MCF 10A (cell line): Measurements from ENCODE around the gene SLC5A11. TPM values are rescaled to one million over a fixed set of nuclear protein-coding genes. Genes with fewer than 3 reads are reported as not detected.

ENCODE experiments used
- BruUV-seq: library from RNA; stranded (reverse); fragments of 400-500 nt; replicated peaks from 2 replicates; lab custom pipeline; 2021; lab: Mats Ljungman, UMichigan
- CTCF ChIA-PET: fragments of 300-600 bp; sonication (Branson Sonifier 250); formaldehyde crosslinking; extraction: SDS; loops from one replicate; lab custom pipeline; 2021; ENCODE audit warnings: antibody characterized with exemption, inconsistent platforms; lab: Yijun Ruan, JAX
- POLR2A ChIA-PET: fragments of 300-600, 350-650 bp; sonication (Branson Sonifier 250); formaldehyde crosslinking; extraction: SDS; loops from one replicate; lab custom pipeline; 2020; ENCODE audit warnings: antibody characterized with exemption, inconsistent platforms; lab: Yijun Ruan, JAX
- DNase-seq: peaks from one replicate; pipeline ENCODE4 v3.0.0-alpha.2; 2018; ENCODE audit not compliant: unreplicated experiment
- H3K27ac Mint-ChIP-seq: one replicate; pipeline ENCODE4 v1.8.0; 2022; ENCODE audit warnings: mild to moderate bottlenecking, low read depth, mixed read lengths; ENCODE audit not compliant: unreplicated experiment
- H3K27me3 Mint-ChIP-seq: one replicate; pipeline ENCODE4 v1.8.0; 2022; ENCODE audit warnings: mixed read lengths; ENCODE audit not compliant: insufficient read depth, unreplicated experiment
- H3K36me3 Mint-ChIP-seq: one replicate; pipeline ENCODE4 v1.8.0; 2022; ENCODE audit warnings: mild to moderate bottlenecking, moderate library complexity, mixed read lengths; ENCODE audit not compliant: insufficient read depth, unreplicated experiment
- H3K4me1 Mint-ChIP-seq: one replicate; pipeline ENCODE4 v1.8.0; 2022; ENCODE audit warnings: mixed read lengths; ENCODE audit not compliant: insufficient read depth, unreplicated experiment
- H3K4me3 Mint-ChIP-seq: one replicate; pipeline ENCODE4 v1.8.0; 2022; ENCODE audit warnings: mild to moderate bottlenecking, moderate library complexity, mixed read lengths; ENCODE audit not compliant: unreplicated experiment
- H3K9me3 Mint-ChIP-seq: one replicate; pipeline ENCODE4 v1.8.0; 2022; ENCODE audit warnings: mixed read lengths; ENCODE audit not compliant: unreplicated experiment
- intact Hi-C: fragments of 100-400 bp; cut with micrococcal nuclease; formaldehyde crosslinking; loops from 2 replicates; pipeline ENCODE4 v1.14.1; 2022
- total RNA-seq: library from RNA; stranded (reverse); gene quantifications from 2 replicates; pipeline ENCODE4 v1.2.3, GENCODE V29; 2022
- TF ChIP-seq, protein P1 (sequence below): fragments of 200-600 bp; IDR thresholded peaks from one replicate; pipeline ENCODE4 v1.8.0; 2022; ENCODE audit warnings: antibody characterized with exemption, mild to moderate bottlenecking; ENCODE audit not compliant: unreplicated experiment

SLC5A11 gene
- total RNA-seq, 1 experiment from 2014 or later: not detected

DNA sequence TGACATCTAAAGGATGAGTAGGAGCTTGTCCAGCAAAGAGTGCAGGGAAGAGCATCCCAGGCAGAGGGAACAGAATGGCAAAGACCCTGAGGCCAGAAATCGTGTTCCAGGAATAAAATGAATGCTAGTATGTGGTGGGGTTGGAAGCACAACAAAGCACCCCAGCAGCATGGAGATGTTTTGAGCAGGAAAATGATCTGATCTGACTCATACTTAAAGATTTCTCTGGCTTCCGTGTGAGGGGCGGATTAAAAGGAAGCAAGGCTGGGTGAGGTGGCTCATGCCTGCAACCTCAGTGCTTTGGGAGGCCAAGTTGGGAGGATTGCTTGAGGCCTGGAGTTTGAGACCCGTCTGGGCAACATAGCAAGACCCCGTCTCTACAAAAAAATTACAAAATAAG is 2.3 kb downstream of the SLC5A11 start:
- intact Hi-C loops: no loop called here
- Mint-ChIP-seq H3K4me1 (peaks cover 21% of the 10 kb centered on the region), H3K27ac (no peak overlapping the region), H3K36me3 (no peaks in the 10 kb centered on the region), H3K9me3 (no peaks in the 10 kb centered on the region), H3K4me3 (no peak overlapping the region), H3K27me3 (peaks cover 12% of the 10 kb centered on the region)
- TF ChIP-seq, protein P1, sequence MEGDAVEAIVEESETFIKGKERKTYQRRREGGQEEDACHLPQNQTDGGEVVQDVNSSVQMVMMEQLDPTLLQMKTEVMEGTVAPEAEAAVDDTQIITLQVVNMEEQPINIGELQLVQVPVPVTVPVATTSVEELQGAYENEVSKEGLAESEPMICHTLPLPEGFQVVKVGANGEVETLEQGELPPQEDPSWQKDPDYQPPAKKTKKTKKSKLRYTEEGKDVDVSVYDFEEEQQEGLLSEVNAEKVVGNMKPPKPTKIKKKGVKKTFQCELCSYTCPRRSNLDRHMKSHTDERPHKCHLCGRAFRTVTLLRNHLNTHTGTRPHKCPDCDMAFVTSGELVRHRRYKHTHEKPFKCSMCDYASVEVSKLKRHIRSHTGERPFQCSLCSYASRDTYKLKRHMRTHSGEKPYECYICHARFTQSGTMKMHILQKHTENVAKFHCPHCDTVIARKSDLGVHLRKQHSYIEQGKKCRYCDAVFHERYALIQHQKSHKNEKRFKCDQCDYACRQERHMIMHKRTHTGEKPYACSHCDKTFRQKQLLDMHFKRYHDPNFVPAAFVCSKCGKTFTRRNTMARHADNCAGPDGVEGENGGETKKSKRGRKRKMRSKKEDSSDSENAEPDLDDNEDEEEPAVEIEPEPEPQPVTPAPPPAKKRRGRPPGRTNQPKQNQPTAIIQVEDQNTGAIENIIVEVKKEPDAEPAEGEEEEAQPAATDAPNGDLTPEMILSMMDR: no peak
- DNase-seq: peak; percentile 39
- ChIA-PET POLR2A (no interaction called here), CTCF (interaction anchor here (0.7 to 2.0 kb wide), 2 partner anchors 14 to 201 kb away, joined by 4 to 8 read pairs; no protein-coding TSS in a partner anchor)
- no TSS peak for BruUV-seq

DNA sequence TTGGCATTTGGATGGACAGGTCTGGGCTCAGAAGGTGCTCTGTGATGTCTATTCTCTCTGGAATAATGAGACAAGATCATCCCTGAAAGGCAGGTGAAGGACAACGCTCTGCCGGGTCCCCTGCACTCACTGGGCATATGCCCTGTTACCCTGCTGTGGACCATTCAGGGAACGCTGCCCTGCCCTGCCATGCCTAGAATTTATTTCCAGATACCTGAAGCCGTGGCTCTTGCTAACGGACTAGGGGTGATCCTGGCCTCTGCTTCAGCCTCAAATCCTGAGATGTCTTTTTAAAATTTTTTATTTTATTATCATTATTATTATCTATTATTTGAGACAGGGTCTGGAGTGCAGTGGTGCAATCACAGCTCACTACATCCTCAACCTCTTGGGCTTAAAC is 3.9 kb downstream of the SLC5A11 start:
- TF ChIP-seq, protein P1: no peak
- no peaks in the 10 kb centered on the region for H3K9me3 Mint-ChIP-seq
- H3K27ac Mint-ChIP-seq: no peak overlapping the region
- intact Hi-C loops: no loop called here
- BruUV-seq: no TSS peak
- H3K36me3 Mint-ChIP-seq: no peaks in the 10 kb centered on the region
- CTCF ChIA-PET: interaction anchor here (0.6 to 2.0 kb wide), 5 partner anchors 15 to 342 kb away, joined by 3 to 7 read pairs (median 3); no protein-coding TSS in a partner anchor
- no peak overlapping the region for H3K4me3 Mint-ChIP-seq
- DNase-seq: no peak
- POLR2A ChIA-PET: no interaction called here
- H3K4me1 Mint-ChIP-seq: peaks cover 23% of the 10 kb centered on the region
- peaks cover 12% of the 10 kb centered on the region for H3K27me3 Mint-ChIP-seq

DNA sequence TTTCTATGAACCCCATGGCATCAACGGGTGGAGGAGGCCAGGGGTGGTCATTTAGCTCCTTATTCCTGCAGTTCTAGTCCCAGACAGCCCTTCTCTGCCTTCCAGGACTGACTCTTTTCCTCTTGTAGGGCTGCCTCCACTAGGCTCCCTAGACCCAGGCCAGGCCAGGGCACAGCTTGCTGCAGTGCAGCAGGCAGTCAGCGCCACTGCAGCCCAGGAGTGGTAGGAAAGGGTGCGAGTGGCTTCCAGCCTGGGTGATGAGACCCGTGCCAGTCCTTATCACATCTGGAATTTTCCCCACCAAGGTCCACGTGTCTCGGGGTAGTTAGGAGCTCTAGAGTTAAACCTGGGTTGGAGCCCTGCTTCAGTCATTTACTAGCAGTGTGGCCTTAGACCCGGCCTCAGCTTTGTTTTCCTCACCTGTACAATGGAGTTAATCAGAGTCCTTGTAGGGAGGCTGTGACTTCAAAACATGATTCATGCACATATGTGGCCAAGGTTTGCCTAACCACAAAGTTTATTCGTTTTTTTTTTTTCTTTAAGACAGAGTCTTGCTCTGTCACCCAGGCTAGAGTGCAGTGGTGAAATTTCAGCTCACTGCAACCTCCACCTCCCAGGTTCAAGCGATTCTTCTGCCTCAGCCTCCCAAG is 4.7 kb downstream of the SLC5A11 start:
- Mint-ChIP-seq H3K27ac (peak overlapping the region; percentile 70), H3K36me3 (no peaks in the 10 kb centered on the region), H3K27me3 (peaks cover 12% of the 10 kb centered on the region), H3K4me3 (no peak overlapping the region), H3K9me3 (no peaks in the 10 kb centered on the region), H3K4me1 (peaks cover 22% of the 10 kb centered on the region)
- peak; percentile 70 for DNase-seq
- POLR2A ChIA-PET: no interaction called here
- CTCF ChIA-PET: interaction anchor here (0.6 to 2.0 kb wide), 8 partner anchors 11 to 375 kb away, joined by 3 to 7 read pairs (median 3); no protein-coding TSS in a partner anchor
- no TSS peak for BruUV-seq
- intact Hi-C loops: no loop called here
- TF ChIP-seq, protein P1: no peak

DNA sequence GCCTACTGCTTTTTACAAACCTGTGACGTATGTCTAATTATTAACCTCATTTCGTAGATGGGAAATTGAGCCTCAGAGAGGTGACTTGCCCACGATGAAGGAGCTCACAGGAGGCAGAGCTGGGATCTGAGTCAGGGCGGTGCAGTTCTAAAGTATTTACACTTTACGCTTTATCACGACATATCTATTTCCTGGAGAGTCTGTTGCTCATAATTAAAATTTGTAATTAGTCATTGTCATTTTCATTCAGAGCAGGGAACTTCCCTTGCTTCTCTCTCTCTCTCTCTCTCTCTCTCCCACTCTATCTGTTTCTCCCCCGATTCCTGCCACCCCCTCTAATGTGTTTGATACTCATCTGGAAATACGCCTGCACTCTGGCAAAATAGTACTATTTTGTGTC is 5.9 kb downstream of the SLC5A11 start:
- DNase-seq: no peak
- CTCF ChIA-PET: interaction anchor here (0.7 to 2.0 kb wide), 3 partner anchors 17 to 133 kb away, joined by 3 to 7 read pairs (median 3); no protein-coding TSS in a partner anchor
- no peaks in the 10 kb centered on the region for H3K9me3 Mint-ChIP-seq
- no peaks in the 10 kb centered on the region for H3K36me3 Mint-ChIP-seq
- H3K4me3 Mint-ChIP-seq: no peak overlapping the region
- peaks cover 11% of the 10 kb centered on the region for H3K27me3 Mint-ChIP-seq
- H3K4me1 Mint-ChIP-seq: peaks cover 22% of the 10 kb centered on the region
- TF ChIP-seq, protein P1: no peak
- BruUV-seq: no TSS peak
- POLR2A ChIA-PET: interaction anchor here (1.2 kb wide), 1 partner anchor 135 kb away, joined by 3 read pairs; no protein-coding TSS in a partner anchor
- H3K27ac Mint-ChIP-seq: no peak overlapping the region
- intact Hi-C loops: no loop called here
